GM23248 (cell line): Measurements from ENCODE around the gene PPP2R5C.

Experiments used
- EZH2 ChIP-seq: fragments of 200-600 bp; sonication (generic); IDR thresholded peaks from 2 replicates; pipeline ENCODE4 v1.6.1; 2018; ENCODE audit warnings: antibody characterized with exemption, mild to moderate bottlenecking; ENCODE audit not compliant: insufficient read depth, poor library complexity, severe bottlenecking
- EZH2phosphoT487 ChIP-seq: fragments of 200-600 bp; sonication (generic); IDR thresholded peaks from 2 replicates; pipeline ENCODE4 v1.6.1; 2018; ENCODE audit warnings: antibody characterized with exemption, moderate library complexity, mild to moderate bottlenecking, low read depth; ENCODE audit not compliant: insufficient read depth

GRCh38 chr14:101856536-101856935 lies 95.0 kb downstream of the PPP2R5C start:
- no peak for TF ChIP-seq EZH2phosphoT487
- no peak for TF ChIP-seq EZH2
